Measurements from ENCODE around the gene ARHGAP26. TPM values are rescaled to one million over a fixed set of nuclear protein-coding genes. Genes with fewer than 3 reads are reported as not detected.

The ARHGAP26 gene
- total RNA-seq, 1 donor: 7.6 TPM

DNA sequence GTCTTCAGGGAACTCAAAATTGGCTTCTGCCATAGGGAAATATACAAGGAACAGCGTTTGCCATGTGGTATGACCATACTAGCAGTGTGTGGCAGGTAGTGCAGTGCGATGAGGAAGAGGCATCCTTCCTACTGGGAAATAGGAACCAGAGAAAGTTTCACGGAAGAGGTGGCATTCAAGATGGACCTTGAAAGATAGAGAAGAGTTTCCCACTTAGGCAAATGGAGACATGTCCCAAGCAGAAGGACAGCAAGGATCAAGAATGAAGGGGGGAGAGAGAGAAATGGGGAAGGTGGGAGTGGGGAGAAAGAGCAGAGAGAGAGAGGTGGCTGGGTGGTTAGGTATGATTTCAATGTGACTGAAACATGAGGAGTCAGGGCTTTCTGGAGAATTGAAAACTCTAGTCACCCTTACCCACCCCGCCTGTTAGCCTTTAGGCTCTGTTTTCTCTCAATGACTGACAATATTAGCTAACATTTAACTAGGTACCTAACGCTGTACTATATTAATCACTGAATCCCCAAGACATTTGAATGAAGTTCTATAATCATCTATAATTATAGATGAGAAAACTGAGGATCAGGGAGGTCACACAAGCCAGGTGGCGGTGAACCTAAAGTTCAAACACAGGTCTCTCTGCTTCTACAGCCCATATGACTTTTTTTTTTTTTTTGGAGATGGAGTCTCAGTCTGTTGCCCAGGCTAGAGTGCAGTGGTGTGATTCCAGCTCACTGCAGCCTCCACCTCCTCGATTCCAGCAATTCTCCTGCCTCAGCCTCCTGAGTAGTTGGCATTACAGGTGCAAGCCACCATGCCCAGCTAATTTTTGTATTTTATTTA lies 462.0 kb downstream of the ARHGAP26 start:
- Histone ChIP-seq H3K4me2 (ENCODE audit: insufficient read depth, low read length) (peak overlapping the region; percentile 29), H3K4me3 (ENCODE audit: insufficient read depth, low read length) (no peak overlapping the region), H2AFZ (ENCODE audit: low read length) (no peak overlapping the region), H3K79me2 (ENCODE audit: insufficient read depth, low read length) (no peaks in the 10 kb centered on the region), H4K20me1 (ENCODE audit: insufficient read depth, low read length) (no peaks in the 10 kb centered on the region), H3K9me3 (ENCODE audit: low read depth, low read length) (no peaks in the 10 kb centered on the region), H3K4me1 (ENCODE audit: insufficient read depth, low read length) (peaks cover 49% of the 10 kb centered on the region), H3K27ac (ENCODE audit: low read depth, low read length) (peak overlapping the region; percentile 78), H3K36me3 (ENCODE audit: insufficient read depth, low read length) (no peaks in the 10 kb centered on the region), H3K27me3 (ENCODE audit: insufficient read depth, low read length) (no peaks in the 10 kb centered on the region)
- TF ChIP-seq, protein P1, sequence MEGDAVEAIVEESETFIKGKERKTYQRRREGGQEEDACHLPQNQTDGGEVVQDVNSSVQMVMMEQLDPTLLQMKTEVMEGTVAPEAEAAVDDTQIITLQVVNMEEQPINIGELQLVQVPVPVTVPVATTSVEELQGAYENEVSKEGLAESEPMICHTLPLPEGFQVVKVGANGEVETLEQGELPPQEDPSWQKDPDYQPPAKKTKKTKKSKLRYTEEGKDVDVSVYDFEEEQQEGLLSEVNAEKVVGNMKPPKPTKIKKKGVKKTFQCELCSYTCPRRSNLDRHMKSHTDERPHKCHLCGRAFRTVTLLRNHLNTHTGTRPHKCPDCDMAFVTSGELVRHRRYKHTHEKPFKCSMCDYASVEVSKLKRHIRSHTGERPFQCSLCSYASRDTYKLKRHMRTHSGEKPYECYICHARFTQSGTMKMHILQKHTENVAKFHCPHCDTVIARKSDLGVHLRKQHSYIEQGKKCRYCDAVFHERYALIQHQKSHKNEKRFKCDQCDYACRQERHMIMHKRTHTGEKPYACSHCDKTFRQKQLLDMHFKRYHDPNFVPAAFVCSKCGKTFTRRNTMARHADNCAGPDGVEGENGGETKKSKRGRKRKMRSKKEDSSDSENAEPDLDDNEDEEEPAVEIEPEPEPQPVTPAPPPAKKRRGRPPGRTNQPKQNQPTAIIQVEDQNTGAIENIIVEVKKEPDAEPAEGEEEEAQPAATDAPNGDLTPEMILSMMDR (IDR thresholded peaks at IDR 0.05; ENCODE audit: extremely low read depth, low read depth, low read length): no peak
- DNase-seq (ENCODE audit: insufficient read length, low spot score, missing footprints): no peak

DNA sequence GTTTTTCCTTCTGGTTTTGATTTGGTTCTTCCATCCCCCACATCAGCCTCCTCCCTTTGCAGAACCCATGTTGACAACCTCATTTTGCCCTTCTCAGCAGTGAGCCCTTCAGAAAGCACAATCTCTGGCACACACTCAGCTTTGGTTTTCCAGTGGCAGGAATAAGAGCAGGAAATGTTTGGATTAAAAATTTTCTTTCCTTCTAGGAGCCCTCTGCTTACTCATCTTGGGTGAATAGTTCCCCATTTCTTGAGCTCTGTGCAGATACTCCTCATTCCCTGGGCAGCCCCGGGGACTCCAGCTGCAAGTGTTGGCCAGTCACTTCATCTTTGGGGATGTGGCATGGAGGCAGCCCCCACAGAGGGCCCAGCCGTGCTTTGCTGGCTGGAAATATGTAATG lies 462.9 kb downstream of the ARHGAP26 start:
- no peak for DNase-seq (ENCODE audit: insufficient read length, low spot score, missing footprints)
- peak overlapping the region; percentile 76 for H3K27ac ChIP-seq (ENCODE audit: low read depth, low read length)
- no peaks in the 10 kb centered on the region for H3K36me3 ChIP-seq (ENCODE audit: insufficient read depth, low read length)
- TF ChIP-seq, protein P1 (IDR thresholded peaks at IDR 0.05; ENCODE audit: extremely low read depth, low read depth, low read length): no peak
- peaks cover 49% of the 10 kb centered on the region for H3K4me1 ChIP-seq (ENCODE audit: insufficient read depth, low read length)
- no peaks in the 10 kb centered on the region for H3K27me3 ChIP-seq (ENCODE audit: insufficient read depth, low read length)
- H3K4me2 ChIP-seq (ENCODE audit: insufficient read depth, low read length): peak overlapping the region; percentile 21
- H2AFZ ChIP-seq (ENCODE audit: low read length): no peak overlapping the region
- H3K79me2 ChIP-seq (ENCODE audit: insufficient read depth, low read length): no peaks in the 10 kb centered on the region
- H3K4me3 ChIP-seq (ENCODE audit: insufficient read depth, low read length): no peak overlapping the region
- H4K20me1 ChIP-seq (ENCODE audit: insufficient read depth, low read length): no peaks in the 10 kb centered on the region
- H3K9me3 ChIP-seq (ENCODE audit: low read depth, low read length): no peaks in the 10 kb centered on the region

DNA sequence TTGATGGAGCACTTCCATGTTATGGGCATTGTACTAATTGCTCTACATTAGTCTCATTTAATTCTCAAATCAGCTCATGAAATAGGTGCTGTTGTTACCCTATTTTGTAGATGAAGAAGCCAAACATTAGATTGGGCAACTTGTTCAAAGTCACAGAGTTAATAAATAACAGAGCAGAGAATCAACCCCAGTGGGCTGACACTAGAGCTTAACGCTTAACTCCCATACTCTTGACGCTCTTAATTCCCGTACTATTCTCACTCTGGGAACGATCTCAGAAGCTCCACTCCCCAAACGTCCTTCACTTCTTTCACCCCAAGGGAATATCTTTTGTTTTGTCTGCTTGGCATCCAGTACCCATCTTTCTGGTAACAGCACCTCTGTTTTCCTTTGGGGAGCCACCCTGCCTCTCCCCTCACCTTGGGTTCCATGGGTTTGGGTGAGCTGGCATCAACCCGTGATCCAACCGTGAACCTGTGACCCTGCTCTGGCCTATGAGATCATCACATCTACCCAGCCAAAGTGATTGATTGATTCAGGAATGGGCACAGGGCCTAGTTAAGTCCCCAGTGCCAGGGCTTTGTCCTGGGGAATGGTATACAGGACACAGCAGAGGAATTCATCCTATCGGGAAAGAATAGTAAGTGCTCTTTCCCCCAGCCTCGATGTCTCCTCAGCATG lies 464.1 kb downstream of the ARHGAP26 start:
- Histone ChIP-seq H3K79me2 (ENCODE audit: insufficient read depth, low read length) (no peaks in the 10 kb centered on the region), H3K4me2 (ENCODE audit: insufficient read depth, low read length) (no peak overlapping the region), H3K4me1 (ENCODE audit: insufficient read depth, low read length) (peaks cover 49% of the 10 kb centered on the region), H4K20me1 (ENCODE audit: insufficient read depth, low read length) (no peaks in the 10 kb centered on the region), H3K9me3 (ENCODE audit: low read depth, low read length) (no peaks in the 10 kb centered on the region), H3K4me3 (ENCODE audit: insufficient read depth, low read length) (no peak overlapping the region), H3K27ac (ENCODE audit: low read depth, low read length) (peak overlapping the region; percentile 87), H2AFZ (ENCODE audit: low read length) (peak overlapping the region; percentile 16), H3K27me3 (ENCODE audit: insufficient read depth, low read length) (no peaks in the 10 kb centered on the region), H3K36me3 (ENCODE audit: insufficient read depth, low read length) (no peaks in the 10 kb centered on the region)
- TF ChIP-seq, protein P1 (IDR thresholded peaks at IDR 0.05; ENCODE audit: extremely low read depth, low read depth, low read length): no peak
- DNase-seq (ENCODE audit: insufficient read length, low spot score, missing footprints): no peak

DNA sequence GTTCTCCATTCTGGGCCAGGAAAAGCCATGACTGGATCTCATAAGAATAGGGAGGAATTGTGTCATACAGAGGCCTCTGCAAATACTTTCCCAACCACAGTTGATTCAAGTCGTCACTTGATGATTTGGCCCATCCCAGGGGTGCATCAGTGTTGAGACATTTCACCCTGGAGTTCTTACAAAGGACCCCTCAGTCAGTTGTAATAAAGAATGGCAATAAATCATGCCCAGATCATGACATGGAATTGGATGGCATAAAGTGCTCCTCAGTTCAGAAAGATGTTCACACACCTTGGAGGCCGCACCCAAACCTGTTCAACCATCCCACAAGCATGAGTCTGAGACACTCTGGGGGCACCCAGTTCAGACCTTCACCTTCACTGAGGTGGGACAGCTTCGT lies 465.2 kb downstream of the ARHGAP26 start:
- Histone ChIP-seq H3K36me3 (ENCODE audit: insufficient read depth, low read length) (no peaks in the 10 kb centered on the region), H3K4me1 (ENCODE audit: insufficient read depth, low read length) (peaks cover 40% of the 10 kb centered on the region), H3K4me3 (ENCODE audit: insufficient read depth, low read length) (no peak overlapping the region), H2AFZ (ENCODE audit: low read length) (no peak overlapping the region), H4K20me1 (ENCODE audit: insufficient read depth, low read length) (no peaks in the 10 kb centered on the region), H3K4me2 (ENCODE audit: insufficient read depth, low read length) (no peak overlapping the region), H3K9me3 (ENCODE audit: low read depth, low read length) (no peaks in the 10 kb centered on the region), H3K27ac (ENCODE audit: low read depth, low read length) (peak overlapping the region; percentile 87), H3K27me3 (ENCODE audit: insufficient read depth, low read length) (no peaks in the 10 kb centered on the region), H3K79me2 (ENCODE audit: insufficient read depth, low read length) (no peaks in the 10 kb centered on the region)
- TF ChIP-seq, protein P1 (IDR thresholded peaks at IDR 0.05; ENCODE audit: extremely low read depth, low read depth, low read length): no peak
- DNase-seq (ENCODE audit: insufficient read length, low spot score, missing footprints): no peak
